ENCODE data around the gene USP30. TPM values are rescaled to one million over a fixed set of nuclear protein-coding genes. Genes with fewer than 3 reads are reported as not detected.
"Not testable (repeated sequence)": the region's sequence is repeated elsewhere in the genome, so short reads cannot be mapped to it uniquely, and the experiment has no call there.

The USP30 gene
- total and polyA plus RNA-seq, 9 of the 15 experiments (the other 6 are each of a cell fraction or from before 2014, with no cell fraction given) = 1.4 to 15.2 (median 7.0) TPM

DNA sequence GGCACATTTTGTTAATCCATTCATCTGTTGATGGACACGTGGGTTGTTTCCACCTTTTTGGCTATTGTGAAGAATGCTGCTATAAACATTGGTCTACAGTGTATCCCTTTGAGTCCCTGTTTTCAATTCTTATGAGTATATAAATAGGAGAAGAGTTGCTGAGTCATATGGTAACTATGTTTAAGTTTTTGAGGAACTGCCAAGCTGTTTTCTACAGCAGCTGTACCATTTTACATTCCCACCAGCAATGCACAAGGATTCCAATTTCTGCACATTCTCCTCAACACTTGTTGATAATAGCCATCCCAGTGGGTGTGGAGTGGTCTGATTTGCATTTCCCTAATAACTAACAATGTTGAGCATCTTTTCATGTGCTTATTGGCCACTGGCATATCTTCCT is 24.6 kb upstream of the USP30 start (continued):
- TF ChIP-seq, protein P1, sequence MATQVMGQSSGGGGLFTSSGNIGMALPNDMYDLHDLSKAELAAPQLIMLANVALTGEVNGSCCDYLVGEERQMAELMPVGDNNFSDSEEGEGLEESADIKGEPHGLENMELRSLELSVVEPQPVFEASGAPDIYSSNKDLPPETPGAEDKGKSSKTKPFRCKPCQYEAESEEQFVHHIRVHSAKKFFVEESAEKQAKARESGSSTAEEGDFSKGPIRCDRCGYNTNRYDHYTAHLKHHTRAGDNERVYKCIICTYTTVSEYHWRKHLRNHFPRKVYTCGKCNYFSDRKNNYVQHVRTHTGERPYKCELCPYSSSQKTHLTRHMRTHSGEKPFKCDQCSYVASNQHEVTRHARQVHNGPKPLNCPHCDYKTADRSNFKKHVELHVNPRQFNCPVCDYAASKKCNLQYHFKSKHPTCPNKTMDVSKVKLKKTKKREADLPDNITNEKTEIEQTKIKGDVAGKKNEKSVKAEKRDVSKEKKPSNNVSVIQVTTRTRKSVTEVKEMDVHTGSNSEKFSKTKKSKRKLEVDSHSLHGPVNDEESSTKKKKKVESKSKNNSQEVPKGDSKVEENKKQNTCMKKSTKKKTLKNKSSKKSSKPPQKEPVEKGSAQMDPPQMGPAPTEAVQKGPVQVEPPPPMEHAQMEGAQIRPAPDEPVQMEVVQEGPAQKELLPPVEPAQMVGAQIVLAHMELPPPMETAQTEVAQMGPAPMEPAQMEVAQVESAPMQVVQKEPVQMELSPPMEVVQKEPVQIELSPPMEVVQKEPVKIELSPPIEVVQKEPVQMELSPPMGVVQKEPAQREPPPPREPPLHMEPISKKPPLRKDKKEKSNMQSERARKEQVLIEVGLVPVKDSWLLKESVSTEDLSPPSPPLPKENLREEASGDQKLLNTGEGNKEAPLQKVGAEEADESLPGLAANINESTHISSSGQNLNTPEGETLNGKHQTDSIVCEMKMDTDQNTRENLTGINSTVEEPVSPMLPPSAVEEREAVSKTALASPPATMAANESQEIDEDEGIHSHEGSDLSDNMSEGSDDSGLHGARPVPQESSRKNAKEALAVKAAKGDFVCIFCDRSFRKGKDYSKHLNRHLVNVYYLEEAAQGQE (IDR thresholded peaks at IDR 0.05; ENCODE audit: borderline replicate concordance) = no peak
- TF ChIP-seq, protein P1 (CRISPR knock-in tag; IDR thresholded peaks at IDR 0.05; ENCODE audit: low read depth) = no peak
- no peak for TF ChIP-seq XRCC3 (IDR thresholded peaks at IDR 0.05)
- no peak for TF ChIP-seq MTA2 (IDR thresholded peaks at IDR 0.05; ENCODE audit: low read depth)
- peak; percentile 50 for TF ChIP-seq MAFG (tag; conservative IDR thresholded peaks at IDR 0.05)
- no peak for TF ChIP-seq RBM15 (IDR thresholded peaks at IDR 0.05; ENCODE audit: insufficient read depth, low read length)
- 0 out of 2 replicates have a peak, but pooled peaks have one; percentile 2 for TF ChIP-seq ZNF316 (IDR thresholded peaks at IDR 0.05)

DNA sequence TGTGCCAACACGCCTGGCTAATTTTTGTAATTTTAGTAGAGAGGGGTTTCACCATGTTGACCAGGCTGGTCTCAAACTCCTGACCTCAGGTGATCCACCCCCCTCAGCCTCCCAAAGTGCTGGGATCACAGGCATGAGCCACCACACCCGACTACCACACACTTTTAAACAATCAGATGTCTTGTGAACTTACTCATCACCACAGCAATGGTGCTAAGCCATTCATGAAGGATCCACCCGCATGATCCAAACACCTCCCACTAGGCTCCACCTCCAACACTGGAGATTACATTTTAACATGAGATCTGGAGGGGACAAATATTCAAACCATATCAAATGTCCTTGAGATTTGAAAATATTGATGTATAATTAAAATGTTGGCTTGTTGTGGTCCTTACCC is 23.8 kb upstream of the USP30 start:
- BruUV-seq (replicated peaks); H4K20me1 ChIP-seq (replicated peaks; ENCODE audit: control insufficient read depth, insufficient read depth, low read length); H3K9me3 ChIP-seq (replicated peaks; ENCODE audit: control insufficient read depth, insufficient read depth, low read depth, low read length); POLR2A ChIA-PET; in situ Hi-C loops (cut with MboI); H3K27ac ChIP-seq (ENCODE audit: extremely low read depth, low read depth, low read length); H3K9me1 ChIP-seq (ENCODE audit: control insufficient read depth, insufficient read depth, low read length); H3K4me3 ChIP-seq; H2AFZ ChIP-seq (ENCODE audit: low read depth, low read length); H3K79me2 ChIP-seq (ENCODE audit: control insufficient read depth, insufficient read depth, low read length); H3K4me1 ChIP-seq (replicated peaks in 1 of 2; ENCODE audit: control insufficient read depth in 2 of 2, insufficient read depth in 2 of 2, low read length in 2 of 2); H3K27me3 ChIP-seq (ENCODE audit: control insufficient read depth in 2 of 2, insufficient read depth in 2 of 2, low read length in 2 of 2); CTCF ChIA-PET (ENCODE audit: low intra/inter-chr PET ratio); intact Hi-C loops (cut with micrococcal nuclease); H3K9ac ChIP-seq (ENCODE audit: insufficient read depth in 1 of 2, low read depth in 2 of 2, low read length in 2 of 2); ATAC-seq; H3K4me2 ChIP-seq (ENCODE audit: insufficient read depth, low read length); DNase-seq (ENCODE audit: extremely low read depth in 1 of 4, low spot score in 3 of 4); FAIRE-seq; H3K36me3 ChIP-seq (ENCODE audit: control insufficient read depth, insufficient read depth, low read length): not testable (repeated sequence)
- WGBS (ENCODE audit: insufficient coverage, low coverage, missing lambda C conversion rate) = 0% methylated on average over 3 of the region's 3 CpGs

Measured in K562 (cell line).